ENCODE results near the gene CINP.

DNA sequence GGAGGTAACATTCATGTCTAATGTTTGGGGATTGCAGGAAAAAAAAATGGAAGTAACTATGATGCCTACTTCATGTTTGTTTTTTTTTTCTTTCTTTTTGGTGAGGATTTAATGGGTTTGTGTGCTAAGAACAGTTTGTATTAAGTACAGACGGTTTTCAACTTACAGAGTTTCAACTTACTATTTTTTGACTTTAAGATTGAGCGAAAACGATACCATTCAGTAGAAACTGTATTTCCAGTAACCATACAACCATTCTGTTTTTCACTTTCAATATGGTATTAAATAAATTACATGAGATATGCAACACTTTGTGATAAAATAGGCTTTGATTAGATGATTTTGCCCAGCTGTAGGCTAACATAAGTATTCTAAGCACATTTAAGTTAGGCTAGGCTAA is 10.4 kb upstream of the CINP start:
- TF ChIP-seq CTCF (IDR thresholded peaks at IDR 0.05; ENCODE audit: borderline replicate concordance, extremely low read depth, low read length, poor library complexity, severe bottlenecking), result no peak
- no peak for TF ChIP-seq EZH2 (IDR thresholded peaks at IDR 0.05; ENCODE audit: borderline replicate concordance, low read depth, low read length, severe bottlenecking)
